Uterus (tissue), 4 donors: Measurements from ENCODE around the gene ATG5. TPM values are rescaled to one million over a fixed set of nuclear protein-coding genes. Genes with fewer than 3 reads are reported as not detected.

Experiments used
- DNase-seq, 2 donors: peaks; one replicate each; pipeline ENCODE4 v3.0.0-alpha.2; 2019 to 2020
- H3K27ac ChIP-seq, 2 donors: fragments of 200-600 bp; sonication (generic); 1 replicate in 1 of 2; 2 replicates in 1 of 2; pipeline ENCODE4 v1.5.1; 2016 to 2018
- H3K27me3 ChIP-seq, 2 donors: fragments of 200-600 bp; sonication (generic); one replicate each; pipeline ENCODE4 v1.5.1; 2018 to 2019; ENCODE audit warnings: control low read depth in 1 of 2
- H3K36me3 ChIP-seq, 2 donors: fragments of 200-600 bp; sonication (generic); one replicate each; pipeline ENCODE4 v1.5.1; 2019; ENCODE audit warnings: control low read depth in 1 of 2
- H3K4me1 ChIP-seq, 2 donors: fragments of 200-600 bp; sonication (generic); one replicate each; pipeline ENCODE4 v1.5.1; 2018 to 2019; ENCODE audit warnings: control low read depth in 1 of 2
- H3K4me3 ChIP-seq, 2 donors: fragments of 200-600 bp; sonication (generic); 1 replicate in 1 of 2; 2 replicates in 1 of 2; pipeline ENCODE4 v1.5.1; 2018 to 2019; ENCODE audit warnings: mild to moderate bottlenecking in 1 of 2
- H3K9me3 ChIP-seq, 2 donors: fragments of 200-600 bp; sonication (generic); one replicate each; pipeline ENCODE4 v1.5.1; 2019; ENCODE audit warnings: control low read depth in 1 of 2
- POLR2A ChIP-seq, 2 donors: fragments of 450-650 bp; IDR thresholded peaks; one replicate each; pipeline ENCODE4 v1.6.1; 2016; ENCODE audit warnings: antibody characterized with exemption in 2 of 2, mild to moderate bottlenecking in 1 of 2, moderate library complexity in 1 of 2
- intact Hi-C: fragments of 100-400 bp; cut with DNase I; formaldehyde crosslinking; loops from one replicate; pipeline ENCODE4 v1.15.1; 2023; ENCODE audit warnings: low total_unique reads
- total RNA-seq, 4 donors: library from RNA; depleted of rRNA in 3 of 4; stranded (reverse); fragments of >200 nt in 3 of 4; gene quantifications; one replicate each; pipeline versions ENCODE4 v1.1.0 to v1.2.4, GENCODE V29; 2014 to 2023
- TF ChIP-seq, protein P1 (sequence below), 4 experiments: fragments of 200-600 bp in 2 of 4; fragments of 450-650 bp in 2 of 4; sonication (generic) in 2 of 4; IDR thresholded peaks; one replicate each; pipeline ENCODE4 v1.5.1; 2016 to 2019; ENCODE audit warnings: antibody characterized with exemption in 4 of 4, mild to moderate bottlenecking in 2 of 4, moderate library complexity in 1 of 4
- donor health status: DM: yes; HTN: yes; CAD: no.

Gene ATG5
- total RNA-seq, 4 donors from 2014 or later = 40.0 to 87.9 (median 63.3) TPM

DNA sequence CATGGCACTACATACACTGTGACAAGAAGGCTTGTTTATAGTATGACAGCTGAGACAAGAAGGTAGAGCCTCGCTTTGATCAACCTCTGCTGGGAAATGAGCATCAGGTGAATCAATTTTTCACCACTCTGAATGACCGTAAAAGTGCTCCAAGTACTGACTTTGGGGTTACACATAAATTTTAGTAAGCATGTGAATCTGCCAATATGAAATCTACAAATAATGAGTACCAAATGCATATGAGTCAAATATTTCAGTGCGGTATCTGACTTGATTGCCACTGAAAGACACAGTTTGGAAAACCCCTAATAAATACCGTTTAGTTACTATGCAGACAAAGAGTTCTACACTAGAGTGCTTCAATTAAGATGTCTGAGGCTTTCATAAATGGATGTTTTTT is 77.8 kb downstream of the ATG5 start:
- Histone ChIP-seq H3K27ac (no peak overlapping the region), H3K36me3 (no peaks in the 10 kb centered on the region), H3K4me3 (no peak overlapping the region), H3K27me3 (no peaks in the 10 kb centered on the region), H3K9me3 (no peaks in the 10 kb centered on the region), H3K4me1 (no peaks in the 10 kb centered on the region)
- no peak for TF ChIP-seq POLR2A (IDR thresholded peaks at IDR 0.05)
- TF ChIP-seq, protein P1, sequence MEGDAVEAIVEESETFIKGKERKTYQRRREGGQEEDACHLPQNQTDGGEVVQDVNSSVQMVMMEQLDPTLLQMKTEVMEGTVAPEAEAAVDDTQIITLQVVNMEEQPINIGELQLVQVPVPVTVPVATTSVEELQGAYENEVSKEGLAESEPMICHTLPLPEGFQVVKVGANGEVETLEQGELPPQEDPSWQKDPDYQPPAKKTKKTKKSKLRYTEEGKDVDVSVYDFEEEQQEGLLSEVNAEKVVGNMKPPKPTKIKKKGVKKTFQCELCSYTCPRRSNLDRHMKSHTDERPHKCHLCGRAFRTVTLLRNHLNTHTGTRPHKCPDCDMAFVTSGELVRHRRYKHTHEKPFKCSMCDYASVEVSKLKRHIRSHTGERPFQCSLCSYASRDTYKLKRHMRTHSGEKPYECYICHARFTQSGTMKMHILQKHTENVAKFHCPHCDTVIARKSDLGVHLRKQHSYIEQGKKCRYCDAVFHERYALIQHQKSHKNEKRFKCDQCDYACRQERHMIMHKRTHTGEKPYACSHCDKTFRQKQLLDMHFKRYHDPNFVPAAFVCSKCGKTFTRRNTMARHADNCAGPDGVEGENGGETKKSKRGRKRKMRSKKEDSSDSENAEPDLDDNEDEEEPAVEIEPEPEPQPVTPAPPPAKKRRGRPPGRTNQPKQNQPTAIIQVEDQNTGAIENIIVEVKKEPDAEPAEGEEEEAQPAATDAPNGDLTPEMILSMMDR (IDR thresholded peaks at IDR 0.05) = no peak
- intact Hi-C loops = no loop called here
- DNase-seq = no peak

DNA sequence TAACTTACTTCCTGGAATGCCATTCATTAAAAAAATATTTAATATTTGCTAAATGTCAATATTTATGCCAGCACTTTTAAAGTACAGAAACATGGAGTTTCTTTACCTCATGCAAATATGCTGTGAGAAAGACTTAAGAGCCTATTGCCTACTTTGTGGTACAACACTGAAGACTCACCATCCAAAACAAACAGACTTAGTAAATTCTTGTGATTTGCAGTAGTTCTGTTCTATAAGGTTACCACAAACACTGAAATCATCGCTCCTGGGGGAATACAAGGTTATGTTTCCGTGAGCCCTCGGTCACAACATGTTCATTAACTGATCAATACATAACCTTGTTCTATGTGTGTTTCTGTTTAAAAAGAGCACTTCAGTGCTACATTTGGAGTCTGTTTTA is 78.3 kb downstream of the ATG5 start:
- H3K27ac ChIP-seq = no peak overlapping the region
- no peak for DNase-seq
- no peaks in the 10 kb centered on the region for H3K36me3 ChIP-seq
- intact Hi-C loops = no loop called here
- H3K9me3 ChIP-seq = no peaks in the 10 kb centered on the region
- no peaks in the 10 kb centered on the region for H3K4me1 ChIP-seq
- TF ChIP-seq, protein P1 (IDR thresholded peaks at IDR 0.05) = no peak
- TF ChIP-seq POLR2A (IDR thresholded peaks at IDR 0.05) = no peak
- H3K27me3 ChIP-seq = no peaks in the 10 kb centered on the region
- no peak overlapping the region for H3K4me3 ChIP-seq

DNA sequence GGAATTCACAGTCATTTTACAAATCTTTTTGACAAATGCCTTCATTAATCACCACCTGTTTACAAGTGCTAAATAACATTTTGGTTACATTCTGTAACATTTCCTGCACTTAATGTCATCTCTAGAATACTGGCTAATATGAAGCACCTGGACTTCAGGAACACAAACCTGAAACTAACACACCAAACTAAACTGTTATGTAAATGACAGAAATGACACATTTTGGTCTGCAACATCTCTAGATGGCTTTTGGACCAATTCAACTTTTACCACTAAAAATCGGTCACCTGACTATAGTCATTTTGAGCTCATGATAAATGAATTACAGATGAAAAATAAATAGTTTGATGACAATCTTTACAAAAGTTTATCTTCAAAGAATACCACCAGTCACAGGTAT is 80.6 kb downstream of the ATG5 start:
- Histone ChIP-seq H3K4me1 (no peaks in the 10 kb centered on the region), H3K36me3 (no peaks in the 10 kb centered on the region), H3K27ac (no peak overlapping the region), H3K4me3 (no peak overlapping the region), H3K9me3 (no peaks in the 10 kb centered on the region), H3K27me3 (no peaks in the 10 kb centered on the region)
- intact Hi-C loops = no loop called here
- DNase-seq = no peak
- TF ChIP-seq, protein P1 (IDR thresholded peaks at IDR 0.05) = no peak
- no peak for TF ChIP-seq POLR2A (IDR thresholded peaks at IDR 0.05)

DNA sequence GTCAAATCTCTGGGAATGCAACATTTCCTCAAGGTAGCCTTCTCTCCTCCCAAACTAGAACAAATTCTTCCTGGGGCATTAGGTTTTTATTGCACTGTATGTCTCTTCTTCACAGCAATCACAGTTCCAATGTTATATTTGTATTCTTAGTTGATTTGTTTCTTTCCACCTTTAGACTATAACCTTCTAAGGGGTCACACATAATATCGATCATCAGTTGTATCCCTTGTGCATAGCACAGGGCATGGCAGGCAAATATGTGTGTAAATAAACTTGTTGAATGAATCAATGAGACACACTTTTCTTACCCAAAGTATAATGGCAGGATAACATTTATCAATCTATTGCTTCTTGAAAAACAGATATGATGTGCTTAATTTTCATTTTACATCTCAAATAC is 81.0 kb downstream of the ATG5 start:
- TF ChIP-seq POLR2A (IDR thresholded peaks at IDR 0.05) = no peak
- TF ChIP-seq, protein P1 (IDR thresholded peaks at IDR 0.05) = no peak
- no peak overlapping the region for H3K4me3 ChIP-seq

DNA sequence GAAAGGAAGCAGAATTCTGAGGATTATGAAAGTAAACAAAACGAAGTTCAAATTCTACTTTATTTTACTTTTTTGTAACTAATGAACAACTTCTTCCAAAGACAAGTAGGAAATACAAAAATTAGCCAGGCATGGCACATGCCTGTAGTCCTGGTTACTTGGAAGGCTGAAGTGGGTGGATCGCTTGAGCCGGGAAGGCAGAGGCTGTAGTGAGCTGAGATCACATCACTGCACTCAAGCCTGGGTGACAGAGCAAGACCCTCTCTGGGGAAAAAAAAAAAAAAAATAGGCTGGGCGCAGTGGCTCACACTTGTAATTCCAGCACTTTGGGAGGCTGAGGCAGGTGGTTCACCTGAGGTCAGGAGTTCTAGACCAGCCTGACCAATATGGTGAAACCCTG is 82.3 kb downstream of the ATG5 start:
- Histone ChIP-seq H3K27ac (no peak overlapping the region), H3K4me3 (no peak overlapping the region), H3K9me3 (no peaks in the 10 kb centered on the region), H3K36me3 (no peaks in the 10 kb centered on the region), H3K4me1 (no peaks in the 10 kb centered on the region), H3K27me3 (no peaks in the 10 kb centered on the region)
- intact Hi-C loops = no loop called here
- TF ChIP-seq POLR2A (IDR thresholded peaks at IDR 0.05) = no peak
- TF ChIP-seq, protein P1 (IDR thresholded peaks at IDR 0.05) = no peak
- DNase-seq = no peak

More for the DNA sequence above, 81.0 kb downstream of the ATG5 start:
- intact Hi-C loops = no loop called here
- DNase-seq = no peak
- Histone ChIP-seq H3K9me3 (no peaks in the 10 kb centered on the region), H3K27me3 (no peaks in the 10 kb centered on the region), H3K36me3 (no peaks in the 10 kb centered on the region), H3K4me1 (no peaks in the 10 kb centered on the region), H3K27ac (no peak overlapping the region)
